ENCODE data around the gene KRTAP13-1.

KRTAP13-1 gene

GRCh38 chr21:30426731-30427130, 30.9 kb downstream of the KRTAP13-1 start:
- no peak overlapping the region for H3K4me3 ChIP-seq (replicated peaks; ENCODE audit: low read depth, low read length)
- no peak for DNase-seq (ENCODE audit: extremely low read depth, low read depth)
- TF ChIP-seq, protein P1, sequence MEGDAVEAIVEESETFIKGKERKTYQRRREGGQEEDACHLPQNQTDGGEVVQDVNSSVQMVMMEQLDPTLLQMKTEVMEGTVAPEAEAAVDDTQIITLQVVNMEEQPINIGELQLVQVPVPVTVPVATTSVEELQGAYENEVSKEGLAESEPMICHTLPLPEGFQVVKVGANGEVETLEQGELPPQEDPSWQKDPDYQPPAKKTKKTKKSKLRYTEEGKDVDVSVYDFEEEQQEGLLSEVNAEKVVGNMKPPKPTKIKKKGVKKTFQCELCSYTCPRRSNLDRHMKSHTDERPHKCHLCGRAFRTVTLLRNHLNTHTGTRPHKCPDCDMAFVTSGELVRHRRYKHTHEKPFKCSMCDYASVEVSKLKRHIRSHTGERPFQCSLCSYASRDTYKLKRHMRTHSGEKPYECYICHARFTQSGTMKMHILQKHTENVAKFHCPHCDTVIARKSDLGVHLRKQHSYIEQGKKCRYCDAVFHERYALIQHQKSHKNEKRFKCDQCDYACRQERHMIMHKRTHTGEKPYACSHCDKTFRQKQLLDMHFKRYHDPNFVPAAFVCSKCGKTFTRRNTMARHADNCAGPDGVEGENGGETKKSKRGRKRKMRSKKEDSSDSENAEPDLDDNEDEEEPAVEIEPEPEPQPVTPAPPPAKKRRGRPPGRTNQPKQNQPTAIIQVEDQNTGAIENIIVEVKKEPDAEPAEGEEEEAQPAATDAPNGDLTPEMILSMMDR (IDR thresholded peaks at IDR 0.05; ENCODE audit: low read depth, low read length, missing control alignments): no peak

GRCh38 chr21:30430170-30430655, 34.4 kb downstream of the KRTAP13-1 start, which contains the start of gene KRTAP13-4:
Gene KRTAP13-4 (plus strand): TSS chr21:30430220. CDS start chr21:30430276, 56 bp downstream.
- DNase-seq (ENCODE audit: extremely low read depth, low read depth): no peak

DNA sequence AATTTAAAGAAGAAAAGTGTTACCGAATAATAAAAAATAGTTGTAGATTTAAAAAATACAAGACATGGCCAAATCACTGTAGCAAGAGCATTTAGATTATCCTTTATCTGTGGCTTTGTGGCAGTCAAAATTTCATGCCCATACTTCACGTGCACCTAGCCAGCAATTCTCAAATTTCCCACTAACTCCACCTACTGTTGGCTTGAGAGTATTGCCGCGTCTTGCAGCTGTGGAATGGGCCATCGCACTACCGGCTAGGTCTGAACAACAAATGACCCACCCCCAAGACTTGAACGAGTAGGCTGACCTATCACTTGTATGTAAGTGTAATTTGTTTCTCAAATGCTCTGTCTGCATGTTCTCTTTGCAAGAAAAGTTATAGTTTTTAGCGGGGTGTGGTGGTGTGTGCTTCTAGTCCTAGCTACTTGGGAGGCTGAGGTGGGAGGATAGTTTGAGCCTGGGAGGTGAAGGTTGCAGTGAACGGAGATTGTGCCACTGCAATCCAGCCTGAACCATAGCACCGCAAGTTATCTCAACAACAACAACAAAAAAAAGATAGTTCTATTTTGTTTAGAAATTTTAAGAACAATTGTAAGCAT, 38.3 kb downstream of the KRTAP13-1 start:
- H3K4me3 ChIP-seq (replicated peaks; ENCODE audit: low read depth, low read length): no peak overlapping the region
- TF ChIP-seq, protein P1 (IDR thresholded peaks at IDR 0.05; ENCODE audit: low read depth, low read length, missing control alignments): peak; percentile 50
- DNase-seq (ENCODE audit: extremely low read depth, low read depth): peak; percentile 2

More at GRCh38 chr21:30430170-30430655, 34.4 kb downstream of the KRTAP13-1 start, which contains the start of gene KRTAP13-4:
- no peak within 1 kb of the TSS for H3K4me3 ChIP-seq (replicated peaks; ENCODE audit: low read depth, low read length)
- TF ChIP-seq, protein P1 (IDR thresholded peaks at IDR 0.05; ENCODE audit: low read depth, low read length, missing control alignments): no peak

- DNase-seq (ENCODE audit: extremely low read depth, low read depth): no peak
- no peak overlapping the region for H3K4me3 ChIP-seq (replicated peaks; ENCODE audit: low read depth, low read length)
- TF ChIP-seq, protein P1 (IDR thresholded peaks at IDR 0.05; ENCODE audit: low read depth, low read length, missing control alignments): no peak
Observed at GRCh38 chr21:30437010-30437565, 41.3 kb downstream of the KRTAP13-1 start.

DNA sequence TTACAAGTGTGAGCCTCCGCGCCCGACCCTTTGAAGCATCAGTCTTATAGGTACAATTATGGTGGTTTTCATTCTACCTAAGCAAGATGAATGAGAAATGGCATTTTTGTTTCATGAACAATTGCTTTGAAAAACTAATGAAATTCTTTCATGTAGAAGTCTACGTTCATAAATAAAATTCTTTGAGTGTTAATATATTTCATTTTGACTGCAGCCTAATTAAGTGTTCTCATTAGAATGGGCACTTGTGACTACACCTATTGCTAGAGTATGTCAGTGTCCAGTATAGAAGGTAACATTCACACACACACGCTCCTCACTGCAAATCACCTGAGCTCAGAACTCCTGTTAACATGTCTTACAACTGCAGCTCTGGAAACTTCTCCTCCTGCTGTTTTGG, 44.1 kb downstream of the KRTAP13-1 start, which contains the start of gene KRTAP15-1:
Gene KRTAP15-1, plus strand, starts transcription at position 301 of the 400 bp plus-strand sequence. Its CDS starts 53 bp downstream, at position 354.
- TF ChIP-seq, protein P1 (IDR thresholded peaks at IDR 0.05; ENCODE audit: low read depth, low read length, missing control alignments): no peak
- H3K4me3 ChIP-seq (replicated peaks; ENCODE audit: low read depth, low read length): no peak within 1 kb of the TSS
- DNase-seq (ENCODE audit: extremely low read depth, low read depth): no peak

DNA sequence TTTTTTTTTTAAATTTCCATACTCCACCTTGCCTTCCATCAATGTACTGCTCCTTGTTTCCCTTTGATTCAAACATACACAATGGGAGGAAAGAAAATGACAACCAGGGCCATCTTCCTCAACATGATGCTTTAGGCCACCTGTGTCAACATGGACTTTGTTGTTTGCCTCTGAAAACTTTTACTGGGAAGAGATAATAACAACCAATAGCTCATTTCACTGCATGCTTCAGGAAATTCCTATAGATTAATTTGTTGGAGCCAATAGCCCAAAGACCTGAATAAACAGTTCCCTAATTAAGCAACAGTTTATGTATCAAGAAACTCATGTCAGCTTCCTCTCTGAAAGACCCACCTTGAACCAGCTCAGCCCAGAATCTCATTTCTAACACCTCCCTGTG, 47.4 kb downstream of the KRTAP13-1 start:
- TF ChIP-seq, protein P1 (IDR thresholded peaks at IDR 0.05; ENCODE audit: low read depth, low read length, missing control alignments): no peak
- DNase-seq (ENCODE audit: extremely low read depth, low read depth): no peak
- H3K4me3 ChIP-seq (replicated peaks; ENCODE audit: low read depth, low read length): no peak overlapping the region
